Testis (tissue), 2 donors: ENCODE data around the gene MAPK6.

Experiments used
- CTCF ChIP-seq, 3 experiments: fragments of 450-650 bp in 2 of 3; fragments of 200-600 bp in 1 of 3; sonication (generic) in 1 of 3; IDR thresholded peaks; one replicate each; pipeline ENCODE4 v1.5.1; 2016 to 2019; ENCODE audit warnings: antibody characterized with exemption in 3 of 3, mild to moderate bottlenecking in 2 of 3, moderate library complexity in 1 of 3
- POLR2A ChIP-seq: fragments of 450-650 bp; IDR thresholded peaks from one replicate; pipeline ENCODE4 v1.6.1; 2017; ENCODE audit warnings: antibody characterized with exemption, mild to moderate bottlenecking, moderate library complexity

GRCh38 chr15:51991141-51991540 lies 27.9 kb upstream of the MAPK6 start:
- TF ChIP-seq CTCF (IDR thresholded peaks at IDR 0.05) (no peak), POLR2A (no peak)
